Osteocyte (in vitro differentiated cells): ENCODE results near the gene PICK1. TPM values are rescaled to one million over a fixed set of nuclear protein-coding genes. Genes with fewer than 3 reads are reported as not detected.

ENCODE experiments used
- DNase-seq: peaks from one replicate; pipeline ENCODE4 v3.0.0; 2021; ENCODE audit warnings: mixed read lengths; ENCODE audit not compliant: unreplicated experiment; ENCODE audit errors: extremely low spot score
- H3K27ac Mint-ChIP-seq: one replicate; pipeline ENCODE4 v1.8.0; 2021; ENCODE audit warnings: mild to moderate bottlenecking, mixed read lengths; ENCODE audit not compliant: unreplicated experiment
- H3K27me3 Mint-ChIP-seq: one replicate; pipeline ENCODE4 v1.8.0; 2021; ENCODE audit warnings: mixed read lengths; ENCODE audit not compliant: unreplicated experiment
- H3K36me3 Mint-ChIP-seq: one replicate; pipeline ENCODE4 v1.8.0; 2021; ENCODE audit warnings: mixed read lengths; ENCODE audit not compliant: unreplicated experiment
- H3K4me1 Mint-ChIP-seq: one replicate; pipeline ENCODE4 v1.8.0; 2021; ENCODE audit warnings: mixed read lengths; ENCODE audit not compliant: unreplicated experiment
- H3K4me3 Mint-ChIP-seq: one replicate; pipeline ENCODE4 v1.8.0; 2021; ENCODE audit warnings: mild to moderate bottlenecking, moderate library complexity, mixed read lengths; ENCODE audit not compliant: unreplicated experiment
- H3K9me3 Mint-ChIP-seq: one replicate; pipeline ENCODE4 v1.8.0; 2021; ENCODE audit warnings: mixed read lengths; ENCODE audit not compliant: unreplicated experiment
- total RNA-seq: library from RNA; stranded (reverse); gene quantifications from 2 replicates; pipeline ENCODE4 v1.2.1, GENCODE V29; 2021
- TF ChIP-seq, protein P1 (sequence below): fragments of 200-600 bp; sonication (generic); IDR thresholded peaks from 2 replicates; pipeline ENCODE4 v1.5.0; 2021; ENCODE audit warnings: antibody characterized with exemption, mild to moderate bottlenecking, moderate library complexity

The PICK1 gene
- total RNA-seq, 1 donor from 2014 or later = 27.9 TPM

DNA sequence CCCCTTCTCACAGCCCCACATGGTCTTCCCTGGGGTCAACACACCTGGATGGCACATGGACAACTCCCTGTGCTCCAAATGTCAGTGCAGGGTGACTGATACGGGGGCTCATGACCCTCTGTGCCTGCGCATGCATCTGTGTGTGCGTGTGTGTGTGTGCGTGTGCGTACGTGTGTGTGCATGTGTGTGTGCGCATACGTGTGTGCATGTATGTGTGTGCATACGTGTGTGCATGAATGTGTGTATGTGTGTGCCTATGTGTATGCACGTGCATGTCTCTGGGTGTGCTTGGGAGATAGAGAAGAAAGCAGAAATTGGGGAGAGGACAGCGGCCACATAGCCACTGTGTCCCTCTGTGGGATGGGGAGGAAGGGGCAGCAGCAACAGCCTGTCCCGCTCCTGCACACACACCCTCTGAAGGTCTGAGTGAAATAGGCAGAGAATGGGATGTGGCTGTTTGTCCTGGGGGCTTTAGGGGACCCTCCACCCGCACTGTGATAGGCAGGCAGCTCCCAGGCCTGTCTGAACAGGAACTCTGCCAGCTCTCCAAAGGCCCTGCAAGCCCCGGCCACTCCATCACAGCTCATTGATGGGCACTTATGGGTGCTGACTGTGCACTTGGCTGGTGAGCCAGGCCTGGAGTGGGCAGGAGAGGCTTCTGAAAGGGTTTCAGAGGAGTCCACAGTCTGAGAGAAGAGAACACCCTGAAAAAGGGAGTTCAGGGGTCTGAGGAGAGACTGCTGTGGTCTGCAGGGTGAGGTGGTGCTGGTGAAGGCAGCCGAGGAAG lies 28.7 kb upstream of the PICK1 start:
- DNase-seq = no peak

DNA sequence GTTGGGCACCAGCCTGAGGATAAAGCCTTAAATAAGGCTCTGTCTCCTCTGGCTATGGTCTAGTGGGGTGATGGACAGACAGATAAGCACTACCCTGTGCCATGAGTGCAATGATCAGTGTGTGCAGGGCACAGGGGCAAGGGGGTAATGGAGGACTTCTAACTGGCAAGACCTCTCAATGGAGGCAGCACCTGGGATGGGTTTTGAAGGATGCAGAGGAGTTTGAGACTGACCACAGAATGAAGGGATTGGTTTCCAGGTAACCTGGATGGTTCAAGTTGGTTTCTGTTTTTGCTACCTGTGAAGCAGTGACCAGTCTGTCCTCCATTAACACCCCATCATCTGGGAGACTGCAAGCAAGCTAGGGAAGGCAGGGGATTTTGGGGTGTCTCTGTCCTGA lies 27.8 kb upstream of the PICK1 start:
- DNase-seq = no peak
- H3K4me1 Mint-ChIP-seq = peaks cover 10% of the 10 kb centered on the region
- H3K27me3 Mint-ChIP-seq = peaks cover 14% of the 10 kb centered on the region
- H3K9me3 Mint-ChIP-seq = no peaks in the 10 kb centered on the region
- no peak overlapping the region for H3K4me3 Mint-ChIP-seq
- no peaks in the 10 kb centered on the region for H3K36me3 Mint-ChIP-seq
- TF ChIP-seq, protein P1, sequence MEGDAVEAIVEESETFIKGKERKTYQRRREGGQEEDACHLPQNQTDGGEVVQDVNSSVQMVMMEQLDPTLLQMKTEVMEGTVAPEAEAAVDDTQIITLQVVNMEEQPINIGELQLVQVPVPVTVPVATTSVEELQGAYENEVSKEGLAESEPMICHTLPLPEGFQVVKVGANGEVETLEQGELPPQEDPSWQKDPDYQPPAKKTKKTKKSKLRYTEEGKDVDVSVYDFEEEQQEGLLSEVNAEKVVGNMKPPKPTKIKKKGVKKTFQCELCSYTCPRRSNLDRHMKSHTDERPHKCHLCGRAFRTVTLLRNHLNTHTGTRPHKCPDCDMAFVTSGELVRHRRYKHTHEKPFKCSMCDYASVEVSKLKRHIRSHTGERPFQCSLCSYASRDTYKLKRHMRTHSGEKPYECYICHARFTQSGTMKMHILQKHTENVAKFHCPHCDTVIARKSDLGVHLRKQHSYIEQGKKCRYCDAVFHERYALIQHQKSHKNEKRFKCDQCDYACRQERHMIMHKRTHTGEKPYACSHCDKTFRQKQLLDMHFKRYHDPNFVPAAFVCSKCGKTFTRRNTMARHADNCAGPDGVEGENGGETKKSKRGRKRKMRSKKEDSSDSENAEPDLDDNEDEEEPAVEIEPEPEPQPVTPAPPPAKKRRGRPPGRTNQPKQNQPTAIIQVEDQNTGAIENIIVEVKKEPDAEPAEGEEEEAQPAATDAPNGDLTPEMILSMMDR = no peak
- H3K27ac Mint-ChIP-seq = no peak overlapping the region

More for the DNA sequence above, 28.7 kb upstream of the PICK1 start:
- H3K4me1 Mint-ChIP-seq = peaks cover 2% of the 10 kb centered on the region
- TF ChIP-seq, protein P1 = no peak
- H3K27me3 Mint-ChIP-seq = peaks cover 14% of the 10 kb centered on the region
- H3K27ac Mint-ChIP-seq = no peak overlapping the region
- H3K4me3 Mint-ChIP-seq = no peak overlapping the region
- H3K36me3 Mint-ChIP-seq = no peaks in the 10 kb centered on the region
- no peaks in the 10 kb centered on the region for H3K9me3 Mint-ChIP-seq

DNA sequence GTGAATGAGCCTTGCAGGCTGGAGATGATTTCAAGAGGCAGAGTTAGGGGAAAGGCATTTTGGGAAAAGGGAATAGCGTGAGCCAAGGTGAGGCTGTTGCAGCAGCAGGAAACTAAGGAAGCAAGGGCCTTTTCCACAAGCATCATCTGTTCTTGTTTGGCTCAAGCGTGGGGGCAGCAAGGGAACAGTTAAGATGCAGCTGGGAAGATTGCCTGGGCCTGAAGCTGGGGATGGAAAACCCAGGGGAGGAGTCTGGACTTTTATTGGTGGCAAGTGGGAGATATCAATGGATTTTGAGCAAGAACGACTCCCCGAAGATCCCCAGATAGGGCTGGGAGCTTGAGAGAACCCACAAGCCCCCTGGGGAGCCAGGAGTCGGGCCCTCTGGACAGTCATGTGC lies 27.3 kb upstream of the PICK1 start:
- Mint-ChIP-seq H3K4me1 (peaks cover 15% of the 10 kb centered on the region), H3K9me3 (no peaks in the 10 kb centered on the region), H3K27me3 (peaks cover 14% of the 10 kb centered on the region), H3K4me3 (no peak overlapping the region), H3K27ac (no peak overlapping the region), H3K36me3 (no peaks in the 10 kb centered on the region)
- TF ChIP-seq, protein P1 = no peak
- no peak for DNase-seq

DNA sequence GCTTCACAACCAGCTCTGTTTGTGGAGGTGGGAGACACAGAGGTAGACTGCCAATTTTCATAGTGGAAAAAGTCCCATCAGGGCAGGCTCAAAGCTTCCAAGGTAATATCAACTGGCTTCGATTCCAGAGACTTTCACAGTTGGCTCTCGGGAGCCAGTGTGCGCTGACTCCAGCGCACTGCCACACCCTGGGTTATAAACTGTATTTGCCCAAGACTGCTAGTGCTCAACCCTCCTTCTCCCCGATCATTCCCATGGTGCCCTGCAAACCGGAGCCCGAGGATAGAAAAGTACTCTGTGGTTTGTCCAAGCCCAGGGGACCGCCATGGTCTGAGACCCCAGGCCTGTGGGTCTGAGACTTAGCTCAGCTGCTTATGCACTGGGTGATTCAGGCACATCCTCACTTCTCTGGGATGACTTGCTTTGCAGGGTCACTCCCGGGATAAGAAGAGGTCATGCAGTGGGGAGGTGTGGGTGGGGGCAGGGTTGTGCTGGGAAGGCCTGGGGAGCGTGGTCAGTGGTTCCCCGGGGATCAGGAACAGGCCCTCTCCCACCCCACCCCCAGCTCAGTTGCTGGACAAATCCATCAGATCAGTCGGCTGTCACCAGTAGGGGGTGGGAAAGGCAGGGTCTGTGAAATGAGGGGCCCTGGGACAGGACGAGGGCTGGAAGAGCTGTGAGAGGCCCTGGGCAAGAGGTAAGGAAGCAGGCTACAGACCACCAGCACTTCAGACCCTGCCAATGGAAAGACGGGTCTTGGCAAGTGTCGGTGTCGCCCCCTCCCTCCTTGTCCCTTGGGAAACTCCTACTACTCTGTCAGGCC lies 26.7 kb upstream of the PICK1 start:
- TF ChIP-seq, protein P1 = no peak
- Mint-ChIP-seq H3K27me3 (peaks cover 8% of the 10 kb centered on the region), H3K4me3 (no peak overlapping the region), H3K27ac (no peak overlapping the region), H3K9me3 (no peaks in the 10 kb centered on the region), H3K36me3 (no peaks in the 10 kb centered on the region), H3K4me1 (peaks cover 18% of the 10 kb centered on the region)
- no peak for DNase-seq

DNA sequence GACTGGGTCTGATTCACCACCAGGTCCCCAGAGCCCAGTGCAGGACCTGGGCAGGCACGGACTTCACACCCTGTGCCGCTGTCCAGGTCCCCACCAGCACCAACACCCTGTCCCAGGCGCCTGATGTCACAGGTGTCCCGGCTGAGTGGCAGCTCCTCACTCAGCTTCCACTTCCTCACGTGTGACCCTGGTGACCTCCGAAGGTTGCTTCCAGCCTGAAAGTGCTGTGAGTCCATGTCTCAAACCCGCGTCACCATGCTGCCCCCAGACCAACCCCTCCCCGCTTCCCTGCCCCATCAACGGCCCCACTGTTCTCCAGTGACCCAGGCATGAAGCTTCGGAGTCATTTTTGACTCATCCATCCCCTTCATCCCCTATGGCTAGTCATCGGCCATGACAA lies 25.7 kb upstream of the PICK1 start:
- Mint-ChIP-seq H3K27me3 (peaks cover 4% of the 10 kb centered on the region), H3K27ac (no peak overlapping the region), H3K4me3 (no peak overlapping the region)

More for the DNA sequence above, 25.7 kb upstream of the PICK1 start:
- TF ChIP-seq, protein P1 = no peak
- Mint-ChIP-seq H3K4me1 (peaks cover 18% of the 10 kb centered on the region), H3K36me3 (no peaks in the 10 kb centered on the region), H3K9me3 (no peaks in the 10 kb centered on the region)
- no peak for DNase-seq
